SK-N-SH (cell line): ENCODE measurements around the gene KRTAP5-5.

Experiments
- EP300 ChIP-seq, 2 experiments: IDR thresholded peaks; 2 replicates each; pipeline versions ENCODE4 v1.4.0 to v1.6.1; 2012; ENCODE audit warnings: borderline replicate concordance in 1 of 2, low read depth in 1 of 2, low read length in 1 of 2
- MXI1 ChIP-seq: IDR thresholded peaks from 2 replicates; pipeline ENCODE4 v1.6.1; 2012; ENCODE audit warnings: mild to moderate bottlenecking, low read depth, low read length, improper control_type of control experiment
- RAD21 ChIP-seq: IDR thresholded peaks from 2 replicates; pipeline ENCODE4 v1.6.1; 2012; ENCODE audit warnings: mild to moderate bottlenecking, low read length
- SIN3A ChIP-seq: IDR thresholded peaks from 2 replicates; pipeline ENCODE4 v1.6.1; 2012; ENCODE audit warnings: low read depth, mild to moderate bottlenecking, low read length, moderate library complexity, borderline replicate concordance
- TF ChIP-seq, protein P1 (sequence below): fragments of 200-600 bp; sonication (generic); IDR thresholded peaks from 2 replicates; pipeline ENCODE4 v1.6.1; 2017; ENCODE audit warnings: antibody characterized with exemption, mild to moderate bottlenecking, moderate library complexity

DNA sequence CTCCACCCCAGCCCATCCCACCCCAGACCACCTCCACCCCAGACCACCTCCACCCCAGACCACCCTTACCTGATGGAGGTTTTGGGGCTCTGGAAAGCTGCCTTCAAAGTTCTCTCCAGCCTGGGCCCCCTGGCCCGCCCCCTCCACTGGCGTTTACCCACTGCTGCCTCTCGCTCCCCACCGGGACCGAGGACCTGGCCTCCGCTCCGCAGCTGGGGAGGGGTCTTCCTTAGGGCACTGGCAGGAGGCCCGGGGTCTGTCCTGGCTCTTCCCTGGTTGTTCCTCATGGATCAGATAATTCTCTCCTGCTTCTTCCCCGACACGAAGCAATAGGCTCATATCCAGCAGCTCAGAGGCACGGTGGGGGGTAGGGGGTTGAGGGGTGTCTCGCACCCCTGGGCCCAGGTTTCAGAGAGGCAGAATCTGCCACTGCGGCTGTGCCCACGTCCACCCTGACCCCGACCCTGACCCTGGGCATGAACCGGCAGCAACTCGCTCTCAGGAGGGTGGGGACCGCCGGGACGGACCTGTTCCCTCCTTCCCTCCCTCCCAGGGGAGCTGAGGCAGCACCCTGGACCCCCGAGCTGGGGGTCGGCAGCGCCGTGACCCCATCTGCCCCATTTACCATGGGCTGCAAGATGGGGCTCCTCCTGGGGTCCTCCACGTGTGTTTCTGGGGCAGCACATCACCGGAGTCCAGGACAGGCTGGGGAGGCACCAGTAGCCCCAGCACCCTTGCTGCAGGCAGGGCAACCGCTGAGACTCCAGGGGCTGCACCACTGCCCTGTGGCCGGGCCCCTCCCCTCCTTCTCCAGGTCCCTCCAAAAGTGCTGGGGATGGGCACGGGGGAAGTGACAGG lies 12.9 kb downstream of the KRTAP5-5 start:
- TF ChIP-seq EP300 (IDR thresholded peaks at IDR 0.05; ENCODE audit: borderline replicate concordance in 1 of 2, low read depth in 1 of 2, low read length in 1 of 2) (no peak), SIN3A (no peak), MXI1 (no peak), RAD21 (no peak)
- TF ChIP-seq, protein P1, sequence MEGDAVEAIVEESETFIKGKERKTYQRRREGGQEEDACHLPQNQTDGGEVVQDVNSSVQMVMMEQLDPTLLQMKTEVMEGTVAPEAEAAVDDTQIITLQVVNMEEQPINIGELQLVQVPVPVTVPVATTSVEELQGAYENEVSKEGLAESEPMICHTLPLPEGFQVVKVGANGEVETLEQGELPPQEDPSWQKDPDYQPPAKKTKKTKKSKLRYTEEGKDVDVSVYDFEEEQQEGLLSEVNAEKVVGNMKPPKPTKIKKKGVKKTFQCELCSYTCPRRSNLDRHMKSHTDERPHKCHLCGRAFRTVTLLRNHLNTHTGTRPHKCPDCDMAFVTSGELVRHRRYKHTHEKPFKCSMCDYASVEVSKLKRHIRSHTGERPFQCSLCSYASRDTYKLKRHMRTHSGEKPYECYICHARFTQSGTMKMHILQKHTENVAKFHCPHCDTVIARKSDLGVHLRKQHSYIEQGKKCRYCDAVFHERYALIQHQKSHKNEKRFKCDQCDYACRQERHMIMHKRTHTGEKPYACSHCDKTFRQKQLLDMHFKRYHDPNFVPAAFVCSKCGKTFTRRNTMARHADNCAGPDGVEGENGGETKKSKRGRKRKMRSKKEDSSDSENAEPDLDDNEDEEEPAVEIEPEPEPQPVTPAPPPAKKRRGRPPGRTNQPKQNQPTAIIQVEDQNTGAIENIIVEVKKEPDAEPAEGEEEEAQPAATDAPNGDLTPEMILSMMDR, result no peak
